HL-60 (cell line): Measurements from ENCODE around the gene PDE4B.

Experiments used
- DNase-seq, 2 experiments: peaks; one replicate each; pipeline ENCODE4 v3.0.0-alpha.2; 2010 to 2020; ENCODE audit warnings: low read depth in 1 of 2, low spot score in 1 of 2
- H3K27ac ChIP-seq: fragments of 250-450 bp; sonication (Bioruptor Pico); replicated peaks from 2 replicates; pipeline ENCODE4 v1.5.1; 2020; ENCODE audit warnings: mild to moderate bottlenecking, moderate library complexity
- H3K27me3 ChIP-seq: fragments of 250-450 bp; sonication (Bioruptor Pico); 2 replicates; pipeline ENCODE4 v1.5.1; 2021; ENCODE audit warnings: mild to moderate bottlenecking, moderate library complexity; ENCODE audit not compliant: insufficient read depth, poor library complexity, severe bottlenecking
- H3K4me3 ChIP-seq: replicated peaks from 2 replicates; pipeline ENCODE4 v1.5.1; 2011; ENCODE audit warnings: mild to moderate bottlenecking, control low read depth, low read length; ENCODE audit not compliant: insufficient read depth
- GABPA ChIP-seq: IDR thresholded peaks from 2 replicates; pipeline ENCODE4 v1.6.1; 2012; ENCODE audit warnings: low read depth
- POLR2AphosphoS5 ChIP-seq: IDR thresholded peaks from 2 replicates; pipeline ENCODE4 v1.6.1; 2012; ENCODE audit warnings: low read depth
- SPI1 ChIP-seq: IDR thresholded peaks from 2 replicates; pipeline ENCODE4 v1.6.1; 2012; ENCODE audit warnings: low read depth, mild to moderate bottlenecking, borderline replicate concordance
- TF ChIP-seq, protein P1 (sequence below): IDR thresholded peaks from 2 replicates; pipeline ENCODE4 v1.6.1; 2012; ENCODE audit warnings: low read depth; ENCODE audit not compliant: insufficient replicate concordance
- TF ChIP-seq, protein P2 (sequence below): IDR thresholded peaks from one replicate; pipeline ENCODE4 v1.5.1; 2011; ENCODE audit warnings: low read length, control low read depth, inconsistent platforms; ENCODE audit not compliant: insufficient read depth

Gene PDE4B

DNA sequence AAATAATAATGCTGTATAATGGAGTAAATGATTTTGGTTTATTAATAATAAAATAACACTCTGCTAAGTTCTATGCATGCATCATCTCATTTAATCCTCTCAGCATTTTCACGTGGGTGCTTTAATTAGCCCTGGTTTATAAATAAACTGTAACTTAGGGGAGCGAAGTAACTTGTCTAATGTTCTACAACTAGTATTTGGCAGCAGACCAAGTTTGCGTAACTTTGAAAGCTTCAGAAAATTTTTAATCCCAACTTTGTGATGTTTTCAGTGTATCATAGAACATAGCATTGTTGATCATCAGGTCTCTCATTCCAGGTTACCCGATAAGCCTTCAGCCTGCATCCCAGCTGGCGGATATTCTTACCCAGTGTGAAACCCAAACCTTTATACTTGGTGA is 418.8 kb downstream of the PDE4B start:
- H3K4me3 ChIP-seq = no peak overlapping the region
- peaks cover 5% of the 10 kb centered on the region for H3K27me3 ChIP-seq
- no peak overlapping the region for H3K27ac ChIP-seq
- no peak for DNase-seq
- TF ChIP-seq GABPA (no peak), POLR2AphosphoS5 (no peak), SPI1 (no peak)
- TF ChIP-seq, protein P1, sequence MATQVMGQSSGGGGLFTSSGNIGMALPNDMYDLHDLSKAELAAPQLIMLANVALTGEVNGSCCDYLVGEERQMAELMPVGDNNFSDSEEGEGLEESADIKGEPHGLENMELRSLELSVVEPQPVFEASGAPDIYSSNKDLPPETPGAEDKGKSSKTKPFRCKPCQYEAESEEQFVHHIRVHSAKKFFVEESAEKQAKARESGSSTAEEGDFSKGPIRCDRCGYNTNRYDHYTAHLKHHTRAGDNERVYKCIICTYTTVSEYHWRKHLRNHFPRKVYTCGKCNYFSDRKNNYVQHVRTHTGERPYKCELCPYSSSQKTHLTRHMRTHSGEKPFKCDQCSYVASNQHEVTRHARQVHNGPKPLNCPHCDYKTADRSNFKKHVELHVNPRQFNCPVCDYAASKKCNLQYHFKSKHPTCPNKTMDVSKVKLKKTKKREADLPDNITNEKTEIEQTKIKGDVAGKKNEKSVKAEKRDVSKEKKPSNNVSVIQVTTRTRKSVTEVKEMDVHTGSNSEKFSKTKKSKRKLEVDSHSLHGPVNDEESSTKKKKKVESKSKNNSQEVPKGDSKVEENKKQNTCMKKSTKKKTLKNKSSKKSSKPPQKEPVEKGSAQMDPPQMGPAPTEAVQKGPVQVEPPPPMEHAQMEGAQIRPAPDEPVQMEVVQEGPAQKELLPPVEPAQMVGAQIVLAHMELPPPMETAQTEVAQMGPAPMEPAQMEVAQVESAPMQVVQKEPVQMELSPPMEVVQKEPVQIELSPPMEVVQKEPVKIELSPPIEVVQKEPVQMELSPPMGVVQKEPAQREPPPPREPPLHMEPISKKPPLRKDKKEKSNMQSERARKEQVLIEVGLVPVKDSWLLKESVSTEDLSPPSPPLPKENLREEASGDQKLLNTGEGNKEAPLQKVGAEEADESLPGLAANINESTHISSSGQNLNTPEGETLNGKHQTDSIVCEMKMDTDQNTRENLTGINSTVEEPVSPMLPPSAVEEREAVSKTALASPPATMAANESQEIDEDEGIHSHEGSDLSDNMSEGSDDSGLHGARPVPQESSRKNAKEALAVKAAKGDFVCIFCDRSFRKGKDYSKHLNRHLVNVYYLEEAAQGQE = no peak
- TF ChIP-seq, protein P2, sequence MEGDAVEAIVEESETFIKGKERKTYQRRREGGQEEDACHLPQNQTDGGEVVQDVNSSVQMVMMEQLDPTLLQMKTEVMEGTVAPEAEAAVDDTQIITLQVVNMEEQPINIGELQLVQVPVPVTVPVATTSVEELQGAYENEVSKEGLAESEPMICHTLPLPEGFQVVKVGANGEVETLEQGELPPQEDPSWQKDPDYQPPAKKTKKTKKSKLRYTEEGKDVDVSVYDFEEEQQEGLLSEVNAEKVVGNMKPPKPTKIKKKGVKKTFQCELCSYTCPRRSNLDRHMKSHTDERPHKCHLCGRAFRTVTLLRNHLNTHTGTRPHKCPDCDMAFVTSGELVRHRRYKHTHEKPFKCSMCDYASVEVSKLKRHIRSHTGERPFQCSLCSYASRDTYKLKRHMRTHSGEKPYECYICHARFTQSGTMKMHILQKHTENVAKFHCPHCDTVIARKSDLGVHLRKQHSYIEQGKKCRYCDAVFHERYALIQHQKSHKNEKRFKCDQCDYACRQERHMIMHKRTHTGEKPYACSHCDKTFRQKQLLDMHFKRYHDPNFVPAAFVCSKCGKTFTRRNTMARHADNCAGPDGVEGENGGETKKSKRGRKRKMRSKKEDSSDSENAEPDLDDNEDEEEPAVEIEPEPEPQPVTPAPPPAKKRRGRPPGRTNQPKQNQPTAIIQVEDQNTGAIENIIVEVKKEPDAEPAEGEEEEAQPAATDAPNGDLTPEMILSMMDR = no peak

DNA sequence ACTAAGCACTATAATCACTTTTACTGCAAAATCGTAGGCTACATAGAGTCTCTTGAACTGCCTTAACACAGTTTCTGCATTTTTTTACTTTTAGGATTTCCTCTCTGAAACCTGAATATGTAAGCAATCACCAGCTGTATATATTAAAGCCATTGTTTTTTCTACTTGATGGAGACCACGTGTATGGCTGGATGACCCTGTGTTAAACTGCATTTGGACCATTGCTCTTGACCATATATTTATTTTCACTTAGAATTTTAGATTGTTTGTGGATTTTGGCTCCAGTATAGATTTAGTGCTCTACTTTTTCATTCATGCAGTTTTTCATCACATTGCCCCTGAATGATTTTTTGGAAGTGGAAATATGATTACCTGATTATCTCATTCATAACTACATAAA is 420.8 kb downstream of the PDE4B start:
- Histone ChIP-seq H3K27me3 (peaks cover 5% of the 10 kb centered on the region), H3K4me3 (no peak overlapping the region), H3K27ac (no peak overlapping the region)
- DNase-seq = no peak
- TF ChIP-seq POLR2AphosphoS5 (no peak), GABPA (no peak), SPI1 (no peak)
- TF ChIP-seq, protein P2 = no peak
- TF ChIP-seq, protein P1 = no peak

DNA sequence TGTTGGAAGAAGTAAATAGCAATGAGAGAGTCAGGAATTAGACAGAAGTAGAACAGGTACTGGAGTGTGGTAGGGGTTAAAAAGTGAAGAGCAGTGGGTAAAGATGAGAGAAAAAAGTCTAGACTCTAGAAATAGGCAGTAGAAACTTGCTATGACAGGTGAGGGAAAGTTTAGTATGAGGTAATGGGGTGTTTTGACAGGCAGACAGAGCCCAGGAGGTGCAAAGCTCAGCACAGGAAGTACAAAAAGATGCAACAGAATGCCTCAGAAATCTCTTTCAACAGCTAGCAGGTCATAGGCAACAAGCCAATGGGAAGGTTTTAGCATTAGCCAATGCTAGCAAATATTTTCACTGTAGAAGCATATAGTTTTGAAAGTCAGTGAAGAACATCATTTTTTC is 422.2 kb downstream of the PDE4B start:
- DNase-seq = no peak
- TF ChIP-seq SPI1 = no peak
- TF ChIP-seq, protein P2 = no peak
- TF ChIP-seq, protein P1 = no peak

More for the DNA sequence above, 422.2 kb downstream of the PDE4B start:
- Histone ChIP-seq H3K27me3 (peaks cover 5% of the 10 kb centered on the region), H3K27ac (no peak overlapping the region), H3K4me3 (no peak overlapping the region)
